SK-N-SH (cell line): ENCODE results near the gene PPP3CB.

Source experiments
- FOXJ3 ChIP-seq: sonication (generic); formaldehyde crosslinking; IDR thresholded peaks from 2 replicates; pipeline ENCODE4 v1.5.1; 2020; ENCODE audit warnings: mild to moderate bottlenecking, missing genetic modification reagents
- POLR2AphosphoS5 ChIP-seq: IDR thresholded peaks from 2 replicates; pipeline ENCODE4 v1.6.1; 2012; ENCODE audit warnings: low read depth, low read length

DNA sequence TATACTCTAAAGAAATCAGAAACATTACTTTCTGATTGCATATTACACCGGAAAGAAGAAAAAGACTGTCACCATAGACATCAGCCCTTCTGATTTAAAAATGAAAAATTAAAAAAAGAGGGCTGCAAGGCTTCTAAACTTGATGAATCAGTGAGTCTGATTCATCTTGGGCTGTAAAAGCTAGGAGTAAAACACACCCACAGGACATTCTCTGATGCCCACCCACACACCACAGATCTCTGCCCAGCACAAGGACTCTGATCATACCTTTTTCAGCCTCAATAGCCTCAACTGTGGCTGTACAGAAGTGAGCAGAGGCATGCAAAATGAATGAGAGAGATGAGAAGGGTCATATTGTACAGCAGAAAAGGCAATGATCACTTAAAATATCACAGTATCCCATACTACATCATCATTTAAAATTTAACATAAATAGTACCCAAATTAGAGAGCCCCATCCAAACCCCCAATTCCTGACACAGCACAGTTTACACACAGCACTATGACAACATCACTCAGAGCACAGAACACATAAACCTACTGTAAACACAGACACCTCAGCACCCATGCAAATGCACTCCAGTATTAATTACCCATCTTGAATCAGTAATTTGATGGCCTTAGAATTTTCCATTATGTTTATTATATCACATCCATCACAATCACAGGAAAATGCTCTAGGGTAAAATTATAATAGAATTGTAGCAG, 56.1 kb downstream of the PPP3CB start:
- no peak for TF ChIP-seq POLR2AphosphoS5
- no peak for TF ChIP-seq FOXJ3
